NB4 (cell line): ENCODE results near the gene DCAF12L1.

Experiments used
- DNase-seq: peaks from one replicate; pipeline ENCODE4 v3.0.0; 2010; ENCODE audit warnings: low read depth
- H3K4me3 ChIP-seq: one replicate; pipeline ENCODE4 v1.5.1; 2011; ENCODE audit warnings: mild to moderate bottlenecking, low read depth, low read length, moderate library complexity
- MYC ChIP-seq: IDR thresholded peaks from 2 replicates; pipeline ENCODE4 v1.6.1; 2011; ENCODE audit warnings: low read depth, low read length
- POLR2A ChIP-seq: IDR thresholded peaks from 2 replicates; pipeline ENCODE4 v1.6.1; 2011; ENCODE audit warnings: mild to moderate bottlenecking; ENCODE audit not compliant: insufficient read length; ENCODE audit errors: extremely low read depth
- TF ChIP-seq, protein P1 (sequence below): IDR thresholded peaks from one replicate; pipeline ENCODE4 v1.5.1; 2012; ENCODE audit warnings: low read depth, low read length
- TF ChIP-seq, protein P2 (sequence below): IDR thresholded peaks from 2 replicates; pipeline ENCODE4 v1.6.1; 2011; ENCODE audit warnings: low read depth, low read length

The DCAF12L1 gene

DNA sequence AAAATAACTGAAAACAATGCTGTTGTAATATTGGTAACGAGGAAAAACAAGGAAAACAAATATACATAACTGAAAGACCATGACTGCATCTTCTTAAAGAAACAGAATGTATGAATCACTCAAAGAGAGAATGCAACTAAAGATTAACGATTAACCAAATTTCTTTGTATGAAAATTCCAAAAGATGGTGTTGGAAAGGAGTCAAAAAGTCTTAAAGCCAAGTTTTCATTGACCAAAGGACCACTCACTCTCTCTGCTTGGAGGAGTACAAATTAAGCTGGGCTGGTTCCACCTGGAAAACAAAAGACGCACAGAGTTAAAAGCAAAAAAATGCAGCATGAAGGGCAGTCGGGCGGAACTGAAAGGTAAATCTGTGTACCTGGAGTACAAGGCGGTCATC, 1.8 kb downstream of the DCAF12L1 start:
- TF ChIP-seq, protein P1, sequence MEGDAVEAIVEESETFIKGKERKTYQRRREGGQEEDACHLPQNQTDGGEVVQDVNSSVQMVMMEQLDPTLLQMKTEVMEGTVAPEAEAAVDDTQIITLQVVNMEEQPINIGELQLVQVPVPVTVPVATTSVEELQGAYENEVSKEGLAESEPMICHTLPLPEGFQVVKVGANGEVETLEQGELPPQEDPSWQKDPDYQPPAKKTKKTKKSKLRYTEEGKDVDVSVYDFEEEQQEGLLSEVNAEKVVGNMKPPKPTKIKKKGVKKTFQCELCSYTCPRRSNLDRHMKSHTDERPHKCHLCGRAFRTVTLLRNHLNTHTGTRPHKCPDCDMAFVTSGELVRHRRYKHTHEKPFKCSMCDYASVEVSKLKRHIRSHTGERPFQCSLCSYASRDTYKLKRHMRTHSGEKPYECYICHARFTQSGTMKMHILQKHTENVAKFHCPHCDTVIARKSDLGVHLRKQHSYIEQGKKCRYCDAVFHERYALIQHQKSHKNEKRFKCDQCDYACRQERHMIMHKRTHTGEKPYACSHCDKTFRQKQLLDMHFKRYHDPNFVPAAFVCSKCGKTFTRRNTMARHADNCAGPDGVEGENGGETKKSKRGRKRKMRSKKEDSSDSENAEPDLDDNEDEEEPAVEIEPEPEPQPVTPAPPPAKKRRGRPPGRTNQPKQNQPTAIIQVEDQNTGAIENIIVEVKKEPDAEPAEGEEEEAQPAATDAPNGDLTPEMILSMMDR, result no peak
- TF ChIP-seq, protein P2, sequence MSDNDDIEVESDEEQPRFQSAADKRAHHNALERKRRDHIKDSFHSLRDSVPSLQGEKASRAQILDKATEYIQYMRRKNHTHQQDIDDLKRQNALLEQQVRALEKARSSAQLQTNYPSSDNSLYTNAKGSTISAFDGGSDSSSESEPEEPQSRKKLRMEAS, result no peak
- no peak for TF ChIP-seq POLR2A
- TF ChIP-seq MYC, result no peak
- no peak overlapping the region for H3K4me3 ChIP-seq
- DNase-seq, result no peak

DNA sequence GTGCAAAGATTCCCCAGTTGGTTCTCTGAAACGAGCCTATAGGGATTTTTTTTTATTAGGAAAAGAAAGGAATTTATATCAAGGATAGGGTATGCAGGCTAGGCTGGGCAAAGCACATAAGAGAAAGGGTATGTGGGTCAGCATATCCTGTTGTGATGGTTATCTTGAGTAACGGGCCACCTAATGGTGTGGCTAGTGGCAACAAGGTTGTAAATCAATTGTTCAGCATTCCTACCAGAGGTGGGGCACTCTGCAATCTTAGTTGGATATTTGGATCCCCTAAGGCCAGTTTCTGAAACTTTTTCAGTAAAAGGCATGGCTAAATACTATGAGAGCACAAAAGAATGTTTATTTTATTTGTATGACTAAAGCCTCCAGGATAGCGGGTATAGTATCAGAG, 42.7 kb downstream of the DCAF12L1 start:
- no peak for TF ChIP-seq MYC
- TF ChIP-seq, protein P1, result no peak
- no peak overlapping the region for H3K4me3 ChIP-seq

More for the DNA sequence above, 42.7 kb downstream of the DCAF12L1 start:
- no peak for DNase-seq
